Measurements from ENCODE around the gene WRAP73.

DNA sequence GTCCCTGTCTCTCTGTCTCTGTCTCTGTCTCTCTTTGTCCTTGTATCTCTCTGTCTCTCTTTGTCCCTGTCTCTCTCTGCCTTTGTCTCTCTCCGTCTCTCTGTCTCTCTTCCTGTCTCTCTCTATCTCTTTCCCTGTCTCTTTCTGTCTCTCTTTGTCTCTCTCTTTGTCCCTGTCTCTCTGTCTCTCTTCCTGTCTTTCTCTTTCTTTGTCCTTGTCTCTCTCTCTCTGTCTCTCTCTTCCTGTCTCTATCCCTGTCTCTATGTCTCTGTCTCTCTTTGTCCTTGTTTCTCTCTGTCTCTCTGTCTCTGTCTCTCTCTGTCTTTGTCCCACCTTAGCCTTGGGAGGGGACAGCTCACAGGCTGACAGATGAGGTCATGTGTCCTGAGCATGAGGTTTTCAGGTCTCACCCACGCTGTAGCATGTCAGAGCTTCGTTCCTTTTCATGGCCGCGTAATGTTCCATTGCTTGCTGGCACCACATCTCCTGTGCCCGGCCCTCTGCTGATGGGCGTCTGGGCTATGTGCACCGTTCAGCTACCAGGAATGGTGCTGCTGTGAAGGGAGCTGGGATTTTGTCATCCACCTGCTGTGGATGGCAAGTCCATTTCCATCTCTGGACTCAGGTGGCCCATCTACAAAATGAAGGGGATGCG is 30.0 kb upstream of the WRAP73 start:
- TF ChIP-seq, protein P1, sequence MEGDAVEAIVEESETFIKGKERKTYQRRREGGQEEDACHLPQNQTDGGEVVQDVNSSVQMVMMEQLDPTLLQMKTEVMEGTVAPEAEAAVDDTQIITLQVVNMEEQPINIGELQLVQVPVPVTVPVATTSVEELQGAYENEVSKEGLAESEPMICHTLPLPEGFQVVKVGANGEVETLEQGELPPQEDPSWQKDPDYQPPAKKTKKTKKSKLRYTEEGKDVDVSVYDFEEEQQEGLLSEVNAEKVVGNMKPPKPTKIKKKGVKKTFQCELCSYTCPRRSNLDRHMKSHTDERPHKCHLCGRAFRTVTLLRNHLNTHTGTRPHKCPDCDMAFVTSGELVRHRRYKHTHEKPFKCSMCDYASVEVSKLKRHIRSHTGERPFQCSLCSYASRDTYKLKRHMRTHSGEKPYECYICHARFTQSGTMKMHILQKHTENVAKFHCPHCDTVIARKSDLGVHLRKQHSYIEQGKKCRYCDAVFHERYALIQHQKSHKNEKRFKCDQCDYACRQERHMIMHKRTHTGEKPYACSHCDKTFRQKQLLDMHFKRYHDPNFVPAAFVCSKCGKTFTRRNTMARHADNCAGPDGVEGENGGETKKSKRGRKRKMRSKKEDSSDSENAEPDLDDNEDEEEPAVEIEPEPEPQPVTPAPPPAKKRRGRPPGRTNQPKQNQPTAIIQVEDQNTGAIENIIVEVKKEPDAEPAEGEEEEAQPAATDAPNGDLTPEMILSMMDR (conservative IDR thresholded peaks at IDR 0.05; ENCODE audit: low read depth, low read length), result no peak
- TF ChIP-seq EZH2 (IDR thresholded peaks at IDR 0.05; ENCODE audit: low read length, unreplicated experiment), result no peak

Measured in PC-3 (cell line).